ENCODE data around the gene IGF2BP2.

The IGF2BP2 gene

DNA sequence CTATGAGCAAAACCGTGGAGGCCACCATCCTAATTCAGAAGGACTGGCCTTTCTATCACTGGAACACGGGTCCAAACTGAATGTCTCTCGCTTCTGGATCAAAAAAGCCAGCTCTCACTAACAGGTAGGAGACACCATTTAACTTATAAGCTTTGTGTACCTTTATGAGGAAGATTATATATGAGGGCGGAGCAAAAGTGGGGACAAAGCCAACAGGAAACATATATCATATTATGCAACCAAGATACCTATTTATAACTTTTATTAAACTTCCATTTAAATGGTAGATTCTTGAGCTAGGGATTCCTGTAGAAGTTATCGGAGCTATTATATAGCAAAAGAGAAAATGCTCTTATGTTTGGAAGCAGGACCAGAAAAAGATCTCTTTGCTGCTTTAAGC, 78.4 kb downstream of the IGF2BP2 start:
- DNase-seq: no peak
- intact Hi-C loops (cut with DNase I): no loop called here

DNA sequence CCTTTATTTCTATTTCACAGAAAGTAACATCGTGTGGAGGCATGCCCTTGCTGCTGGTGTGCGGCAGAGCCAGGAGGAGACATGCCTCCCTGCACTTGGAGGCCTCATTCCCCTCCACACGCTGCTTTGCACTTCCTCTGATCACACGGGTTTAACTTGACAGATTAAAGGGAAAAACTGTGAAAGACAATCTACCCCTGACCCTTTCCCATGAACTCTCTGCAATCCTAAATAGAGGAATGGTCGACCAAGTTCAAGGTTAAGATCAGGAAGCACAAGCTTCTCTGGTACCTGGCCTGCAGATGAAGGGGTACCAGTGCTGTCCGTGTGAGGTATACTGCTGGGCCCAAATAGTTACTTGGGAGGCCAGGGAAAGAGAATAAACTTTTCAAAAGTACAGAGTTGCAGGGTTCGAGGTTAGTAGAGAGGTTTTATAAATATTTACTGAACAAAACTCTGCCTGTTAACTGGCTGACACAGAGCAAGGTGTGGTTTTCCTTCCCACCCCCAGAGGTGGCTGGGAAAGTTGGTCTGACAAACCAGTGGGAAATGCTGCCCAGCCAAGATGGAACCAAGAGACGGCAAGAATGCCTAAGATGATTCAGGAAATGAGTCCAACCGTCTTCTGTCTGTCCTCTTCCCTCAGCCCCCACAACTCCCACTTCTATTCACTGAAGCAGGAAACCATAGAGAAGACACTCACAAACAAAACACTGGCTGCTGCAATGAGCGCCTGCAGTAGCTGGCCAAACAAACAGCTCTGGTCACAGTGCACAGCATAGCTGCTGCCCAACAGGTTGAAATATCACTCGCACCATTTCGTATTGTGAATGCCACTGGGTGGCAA, 79.6 kb downstream of the IGF2BP2 start:
- intact Hi-C loops (cut with DNase I): no loop called here
- no peak for DNase-seq

- intact Hi-C loops (cut with DNase I): no loop called here
- DNase-seq: no peak
Measured at GRCh38 chr3:185741586-185741985, 83.3 kb downstream of the IGF2BP2 start.

GRCh38 chr3:185740133-185740532, 84.7 kb downstream of the IGF2BP2 start:
- DNase-seq: no peak
- intact Hi-C loops (cut with DNase I): no loop called here

GRCh38 chr3:185739264-185739701, 85.6 kb downstream of the IGF2BP2 start:
- intact Hi-C loops (cut with DNase I): no loop called here
- no peak for DNase-seq

GRCh38 chr3:185737740-185738680, 86.8 kb downstream of the IGF2BP2 start:
- DNase-seq: no peak
- intact Hi-C loops (cut with DNase I): no loop called here

DNA sequence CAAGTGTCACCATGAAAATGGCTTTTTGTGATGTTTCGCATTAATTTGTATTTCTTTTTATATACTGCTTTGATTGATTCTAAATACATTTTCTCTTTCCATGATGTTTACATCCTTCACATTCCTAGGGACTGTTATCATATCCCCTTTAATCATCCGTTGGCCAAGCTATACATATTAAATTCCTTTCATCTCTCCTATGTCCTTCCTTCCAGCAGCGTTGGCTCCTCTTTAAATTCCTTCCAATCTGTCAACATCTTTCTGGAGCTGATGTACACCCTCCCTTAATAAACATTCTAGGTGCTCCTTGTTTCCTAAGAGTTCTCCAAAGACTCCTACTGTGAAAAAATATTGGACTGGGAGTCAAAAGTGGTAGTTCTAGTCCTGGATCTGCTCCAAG, 87.8 kb downstream of the IGF2BP2 start:
- intact Hi-C loops (cut with DNase I): no loop called here

GRCh38 chr3:185734725-185735096, 90.1 kb downstream of the IGF2BP2 start:
- intact Hi-C loops (cut with DNase I): no loop called here
- no peak for DNase-seq

More for the DNA sequence above, 87.8 kb downstream of the IGF2BP2 start:
- DNase-seq: no peak

DNA sequence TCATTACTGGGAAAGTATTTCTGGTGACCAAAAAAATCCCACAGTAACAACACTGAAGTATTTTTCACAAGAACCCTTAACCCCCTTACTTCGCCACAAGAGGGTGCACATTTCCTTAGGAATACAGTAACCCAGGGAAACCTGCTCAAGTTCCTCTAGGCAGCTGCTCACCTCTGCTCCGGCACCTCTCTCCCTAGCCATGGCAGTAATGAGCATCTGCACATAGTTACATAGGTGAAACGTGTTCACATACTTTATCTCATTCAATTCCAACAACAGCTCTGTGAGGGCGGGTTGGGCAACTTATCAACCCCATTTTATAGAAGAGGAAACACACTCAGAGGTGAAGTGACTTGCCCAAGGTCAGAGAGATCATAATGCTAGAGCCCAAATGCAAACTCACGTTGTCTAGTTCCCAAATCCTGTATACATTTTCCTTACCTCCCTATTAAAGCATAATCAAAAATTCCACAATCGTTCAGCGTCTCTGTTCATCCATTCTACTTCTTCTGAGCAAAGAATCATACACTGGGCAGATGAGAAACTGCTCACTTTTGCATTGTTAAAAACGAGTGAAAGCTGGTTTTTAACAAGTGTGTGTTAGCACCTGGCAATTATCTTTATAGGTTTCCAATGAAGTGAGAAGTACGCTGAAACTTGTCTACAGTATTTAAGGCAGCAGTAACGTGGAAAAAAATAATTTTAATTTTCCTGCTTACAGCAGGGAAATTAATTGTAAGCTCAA, 90.7 kb downstream of the IGF2BP2 start:
- peak in 31 of 42 donors; percentile 5 to 78 (median 44) for DNase-seq

GRCh38 chr3:185732782-185733181, 92.1 kb downstream of the IGF2BP2 start:
- intact Hi-C loops (cut with DNase I): no loop called here
- no peak for DNase-seq

More for the DNA sequence above, 90.7 kb downstream of the IGF2BP2 start:
- intact Hi-C loops (cut with DNase I): no loop called here

DNA sequence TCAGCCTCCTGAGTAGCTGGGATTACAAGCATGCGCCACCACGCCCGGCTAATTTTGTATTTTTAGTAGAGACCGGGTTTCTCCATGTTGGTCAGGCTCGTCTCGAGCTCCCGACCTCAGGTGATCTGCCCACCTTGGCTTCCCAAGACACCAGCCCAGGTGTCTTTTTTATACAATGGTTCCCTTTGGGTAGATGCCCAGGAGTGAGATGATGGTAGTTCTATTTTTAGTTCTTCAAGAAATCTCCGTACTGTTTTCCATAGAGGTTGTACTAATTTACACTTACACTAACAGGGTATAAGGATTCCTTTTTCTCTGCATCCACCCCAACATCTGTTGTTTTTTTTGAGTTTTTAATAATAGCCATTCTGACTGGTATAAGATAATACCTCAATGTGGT, 94.3 kb downstream of the IGF2BP2 start:
- DNase-seq: no peak
- intact Hi-C loops (cut with DNase I): no loop called here

GRCh38 chr3:185729337-185730055, 95.3 kb downstream of the IGF2BP2 start:
- no peak for DNase-seq

GRCh38 chr3:185728630-185729336, 96.1 kb downstream of the IGF2BP2 start:
- DNase-seq: no peak
- intact Hi-C loops (cut with DNase I): no loop called here

More at GRCh38 chr3:185729337-185730055, 95.3 kb downstream of the IGF2BP2 start:
- intact Hi-C loops (cut with DNase I): no loop called here

GRCh38 chr3:185727873-185728272, 97.0 kb downstream of the IGF2BP2 start:
- DNase-seq: no peak
- intact Hi-C loops (cut with DNase I): no loop called here

DNA sequence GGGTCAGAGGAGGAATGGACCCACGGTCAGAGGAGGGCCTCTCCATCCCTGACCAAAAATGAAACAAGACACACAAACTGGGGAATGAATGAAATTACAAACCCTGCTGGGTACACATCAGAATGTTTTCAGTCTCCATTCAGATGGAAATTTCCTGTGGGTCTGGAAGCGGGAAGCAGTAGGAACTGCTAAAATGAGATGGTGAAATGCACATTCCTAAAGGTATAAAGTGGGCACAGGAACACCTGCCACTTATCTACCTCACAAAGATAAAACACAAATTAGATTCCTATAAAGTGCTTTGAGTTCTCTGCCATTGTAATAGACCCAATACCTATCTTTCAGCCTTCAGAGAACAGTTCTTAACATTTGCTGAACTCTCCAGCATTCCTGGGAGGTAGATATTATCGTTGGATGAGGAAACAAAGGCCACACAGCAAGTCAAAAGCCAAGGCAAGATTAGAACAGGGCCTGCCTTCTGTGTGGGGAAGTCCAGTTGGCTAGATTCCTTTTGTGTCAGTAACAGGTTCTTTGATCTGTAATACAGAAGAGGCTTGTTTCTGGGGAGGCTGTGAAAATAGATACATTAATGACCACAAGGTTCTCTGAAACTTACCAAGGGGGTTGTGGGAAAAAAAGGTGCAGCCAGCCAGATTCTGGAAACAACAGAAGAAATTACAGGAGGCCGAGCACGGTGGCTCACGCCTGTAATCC, 98.4 kb downstream of the IGF2BP2 start:
- no peak for DNase-seq
- intact Hi-C loops (cut with DNase I): no loop called here

DNA sequence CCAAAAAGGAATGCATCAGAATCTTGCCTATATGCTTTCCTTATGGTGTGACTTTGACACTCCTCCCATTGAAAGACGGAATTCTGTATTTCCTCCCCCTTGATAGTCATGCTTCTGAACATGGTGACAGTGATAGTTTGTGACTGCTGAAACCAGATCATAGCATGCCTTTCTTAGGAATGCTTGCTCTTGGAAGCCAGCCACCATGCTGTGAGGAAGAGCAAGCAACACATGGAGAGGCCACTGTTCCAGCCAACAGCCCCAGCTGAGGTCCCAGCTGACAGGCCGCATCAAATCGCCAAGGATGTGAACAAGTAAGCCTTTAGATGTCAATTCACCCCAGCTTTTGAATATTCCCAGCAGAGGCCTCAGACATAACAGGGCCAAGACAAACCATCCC, 100.1 kb downstream of the IGF2BP2 start:
- intact Hi-C loops (cut with DNase I): no loop called here
- no peak for DNase-seq

DNA sequence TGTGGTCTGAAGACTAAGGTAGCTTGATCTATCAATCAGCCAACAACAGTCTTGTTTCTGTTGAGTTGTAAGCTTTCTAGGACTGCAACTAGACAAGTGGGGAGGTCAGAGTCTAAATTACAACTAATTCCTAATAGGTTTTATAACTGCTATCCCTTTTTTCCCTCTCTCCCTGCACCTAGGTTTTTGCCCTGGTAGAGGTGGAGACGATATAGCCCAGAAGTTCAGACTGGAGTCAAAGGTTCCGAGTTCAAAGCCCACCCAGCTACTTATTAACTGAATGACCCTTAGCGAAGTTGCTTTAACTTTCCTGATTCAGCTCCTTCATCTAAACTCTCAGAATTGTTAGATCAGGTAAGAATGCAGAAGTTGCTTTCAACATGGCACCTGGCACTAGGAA, 100.6 kb downstream of the IGF2BP2 start:
- intact Hi-C loops (cut with DNase I): no loop called here
- DNase-seq: no peak

All from head of caudate nucleus (tissue), 42 donors.